Measurements from ENCODE around the gene TMC7. TPM values are rescaled to one million over a fixed set of nuclear protein-coding genes. Genes with fewer than 3 reads are reported as not detected.

TMC7 gene
- total RNA-seq (ENCODE audit: low replicate concordance): 1.4 and 2.6 TPM in 2 replicates
- long read RNA-seq, partial matches to known transcripts: 1 of 3 reads
- long read RNA-seq, other reads (novel, unspliced or antisense): 0 of 3 reads

- no peaks in the 10 kb centered on the region for H3K4me1 Mint-ChIP-seq (ENCODE audit: unreplicated experiment)
- H3K36me3 Mint-ChIP-seq: no peaks in the 10 kb centered on the region
- H3K27ac Mint-ChIP-seq: peak within 1 kb of the TSS; percentile 54
- H3K27me3 Mint-ChIP-seq: peaks cover 15% of the 10 kb centered on the region
- peak within 1 kb of the TSS; percentile 85 for H3K4me3 Mint-ChIP-seq
- TF ChIP-seq CTCF (conservative IDR thresholded peaks at IDR 0.05): peak; percentile 82
- H3K9me3 Mint-ChIP-seq: no peaks in the 10 kb centered on the region
- peak; percentile 93 for DNase-seq (ENCODE audit: extremely low spot score, unreplicated experiment)
Observed at GRCh38 chr16:18983565-18984434, at the start of gene TMC7. Gene TMC7 (plus strand): TSS chr16:18983934. CDS start chr16:18984064, 130 bp downstream.

- no peak for TF ChIP-seq CTCF (conservative IDR thresholded peaks at IDR 0.05)
- H3K27ac Mint-ChIP-seq: peak overlapping the region; percentile 15
- H3K9me3 Mint-ChIP-seq: no peaks in the 10 kb centered on the region
- peaks cover 7% of the 10 kb centered on the region for H3K4me1 Mint-ChIP-seq (ENCODE audit: unreplicated experiment)
- peaks cover 10% of the 10 kb centered on the region for H3K27me3 Mint-ChIP-seq
- H3K4me3 Mint-ChIP-seq: no peak overlapping the region
- DNase-seq (ENCODE audit: extremely low spot score, unreplicated experiment): no peak
- H3K36me3 Mint-ChIP-seq: no peaks in the 10 kb centered on the region
Observed at GRCh38 chr16:18936727-18937340, 46.9 kb upstream of the TMC7 start.

- H3K4me1 Mint-ChIP-seq (ENCODE audit: unreplicated experiment): peaks cover 3% of the 10 kb centered on the region
- TF ChIP-seq CTCF (conservative IDR thresholded peaks at IDR 0.05): no peak
- DNase-seq (ENCODE audit: extremely low spot score, unreplicated experiment): no peak
- no peak overlapping the region for H3K27ac Mint-ChIP-seq
- H3K27me3 Mint-ChIP-seq: peaks cover 10% of the 10 kb centered on the region
- no peaks in the 10 kb centered on the region for H3K36me3 Mint-ChIP-seq
- H3K9me3 Mint-ChIP-seq: no peaks in the 10 kb centered on the region
- no peak overlapping the region for H3K4me3 Mint-ChIP-seq
Observed at GRCh38 chr16:18937390-18937789, 46.3 kb upstream of the TMC7 start.

- no peaks in the 10 kb centered on the region for H3K36me3 Mint-ChIP-seq
- no peak for TF ChIP-seq CTCF (conservative IDR thresholded peaks at IDR 0.05)
- H3K27me3 Mint-ChIP-seq: peaks cover 8% of the 10 kb centered on the region
- no peaks in the 10 kb centered on the region for H3K9me3 Mint-ChIP-seq
- H3K27ac Mint-ChIP-seq: no peak overlapping the region
- DNase-seq (ENCODE audit: extremely low spot score, unreplicated experiment): no peak
- H3K4me3 Mint-ChIP-seq: no peak overlapping the region
- H3K4me1 Mint-ChIP-seq (ENCODE audit: unreplicated experiment): no peaks in the 10 kb centered on the region
Observed at GRCh38 chr16:18938986-18939385, 44.7 kb upstream of the TMC7 start.

GRCh38 chr16:18941471-18941870 is 42.3 kb upstream of the TMC7 start:
- H3K27me3 Mint-ChIP-seq: peaks cover 8% of the 10 kb centered on the region

More at GRCh38 chr16:18941471-18941870, 42.3 kb upstream of the TMC7 start:
- Mint-ChIP-seq H3K9me3 (no peaks in the 10 kb centered on the region), H3K4me1 (ENCODE audit: unreplicated experiment) (no peaks in the 10 kb centered on the region), H3K4me3 (no peak overlapping the region), H3K36me3 (no peaks in the 10 kb centered on the region), H3K27ac (no peak overlapping the region)
- no peak for DNase-seq (ENCODE audit: extremely low spot score, unreplicated experiment)
- no peak for TF ChIP-seq CTCF (conservative IDR thresholded peaks at IDR 0.05)
